SK-N-SH (cell line): ENCODE results near the gene NUMB.

Source experiments
- EZH2phosphoT487 ChIP-seq: fragments of 200-600 bp; sonication (generic); IDR thresholded peaks from 2 replicates; pipeline ENCODE4 v1.6.1; 2017; ENCODE audit warnings: low read depth, mixed run types, mild to moderate bottlenecking, antibody characterized with exemption, moderate library complexity, borderline replicate concordance
- GABPA ChIP-seq: IDR thresholded peaks from 2 replicates; pipeline ENCODE4 v1.4.0; 2012; ENCODE audit warnings: low read depth, mild to moderate bottlenecking
- MXI1 ChIP-seq: IDR thresholded peaks from 2 replicates; pipeline ENCODE4 v1.6.1; 2012; ENCODE audit warnings: mild to moderate bottlenecking, low read depth, low read length, improper control_type of control experiment
- NFIC ChIP-seq: IDR thresholded peaks from 2 replicates; pipeline ENCODE4 v1.4.0; 2012; ENCODE audit warnings: borderline replicate concordance
- POLR2AphosphoS5 ChIP-seq: IDR thresholded peaks from 2 replicates; pipeline ENCODE4 v1.6.1; 2012; ENCODE audit warnings: low read depth, low read length
- RAD21 ChIP-seq: IDR thresholded peaks from 2 replicates; pipeline ENCODE4 v1.6.1; 2012; ENCODE audit warnings: mild to moderate bottlenecking, low read length
- RCOR1 ChIP-seq: fragments of 150-350 bp; IDR thresholded peaks from 2 replicates; pipeline ENCODE4 v1.6.1; 2017; ENCODE audit warnings: antibody characterized with exemption, low read length
- TCF12 ChIP-seq: IDR thresholded peaks from 2 replicates; pipeline ENCODE4 v1.4.0; 2012
- TEAD4 ChIP-seq: IDR thresholded peaks from 2 replicates; pipeline ENCODE4 v1.4.0; 2012; ENCODE audit warnings: mild to moderate bottlenecking, borderline replicate concordance; ENCODE audit not compliant: insufficient read depth
- TF ChIP-seq, protein P1 (sequence below): fragments of 200-600 bp; sonication (generic); IDR thresholded peaks from 2 replicates; pipeline ENCODE4 v1.6.1; 2017; ENCODE audit warnings: antibody characterized with exemption, mild to moderate bottlenecking, moderate library complexity
- TF ChIP-seq, protein P2 (sequence below): IDR thresholded peaks from 2 replicates; pipeline ENCODE4 v1.4.0; 2012; ENCODE audit warnings: low read depth

DNA sequence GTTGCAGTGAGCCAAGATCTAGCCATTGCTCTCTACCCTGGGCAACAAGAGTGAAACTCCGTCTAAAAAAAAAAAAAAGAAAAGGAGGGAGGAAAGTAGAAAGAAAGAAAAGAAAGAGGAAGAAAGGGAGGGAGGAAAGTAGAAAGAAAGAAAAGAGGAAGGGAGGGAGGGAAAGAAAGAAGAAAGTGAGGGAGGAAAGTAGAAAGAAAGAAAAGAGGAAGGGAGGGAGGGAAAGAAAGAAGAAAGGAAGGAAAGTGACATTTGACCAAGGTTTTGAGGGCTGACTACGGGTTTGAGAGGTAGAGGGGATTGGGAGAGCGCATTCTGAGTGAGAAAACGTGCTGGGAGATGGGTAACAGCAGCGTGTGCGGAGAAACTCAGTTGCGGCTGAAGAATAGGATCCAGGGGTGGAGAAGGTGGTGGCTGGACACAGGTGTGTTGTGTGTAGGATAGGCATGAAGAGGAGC, 221.6 kb downstream of the NUMB start:
- TF ChIP-seq, protein P1, sequence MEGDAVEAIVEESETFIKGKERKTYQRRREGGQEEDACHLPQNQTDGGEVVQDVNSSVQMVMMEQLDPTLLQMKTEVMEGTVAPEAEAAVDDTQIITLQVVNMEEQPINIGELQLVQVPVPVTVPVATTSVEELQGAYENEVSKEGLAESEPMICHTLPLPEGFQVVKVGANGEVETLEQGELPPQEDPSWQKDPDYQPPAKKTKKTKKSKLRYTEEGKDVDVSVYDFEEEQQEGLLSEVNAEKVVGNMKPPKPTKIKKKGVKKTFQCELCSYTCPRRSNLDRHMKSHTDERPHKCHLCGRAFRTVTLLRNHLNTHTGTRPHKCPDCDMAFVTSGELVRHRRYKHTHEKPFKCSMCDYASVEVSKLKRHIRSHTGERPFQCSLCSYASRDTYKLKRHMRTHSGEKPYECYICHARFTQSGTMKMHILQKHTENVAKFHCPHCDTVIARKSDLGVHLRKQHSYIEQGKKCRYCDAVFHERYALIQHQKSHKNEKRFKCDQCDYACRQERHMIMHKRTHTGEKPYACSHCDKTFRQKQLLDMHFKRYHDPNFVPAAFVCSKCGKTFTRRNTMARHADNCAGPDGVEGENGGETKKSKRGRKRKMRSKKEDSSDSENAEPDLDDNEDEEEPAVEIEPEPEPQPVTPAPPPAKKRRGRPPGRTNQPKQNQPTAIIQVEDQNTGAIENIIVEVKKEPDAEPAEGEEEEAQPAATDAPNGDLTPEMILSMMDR = no peak
- TF ChIP-seq TCF12 (no peak), EZH2phosphoT487 (no peak), POLR2AphosphoS5 (no peak), TEAD4 (no peak), NFIC (no peak), RAD21 (no peak), MXI1 (no peak), RCOR1 (no peak), GABPA (no peak)
- TF ChIP-seq, protein P2, sequence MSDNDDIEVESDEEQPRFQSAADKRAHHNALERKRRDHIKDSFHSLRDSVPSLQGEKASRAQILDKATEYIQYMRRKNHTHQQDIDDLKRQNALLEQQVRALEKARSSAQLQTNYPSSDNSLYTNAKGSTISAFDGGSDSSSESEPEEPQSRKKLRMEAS = no peak
